GM21360 (cell line): Measurements from ENCODE around the gene NMNAT3.
A peak's percentile ranks its signal among the peaks of the same experiment; 100 is the strongest.

ENCODE experiments used
- ATAC-seq: cut with Tn5 transposase; IDR thresholded peaks from one replicate; pipeline ENCODE4 v1.9.1; 2021; ENCODE audit warnings: mild to moderate bottlenecking, moderate library complexity; ENCODE audit not compliant: unreplicated experiment

The NMNAT3 gene

DNA sequence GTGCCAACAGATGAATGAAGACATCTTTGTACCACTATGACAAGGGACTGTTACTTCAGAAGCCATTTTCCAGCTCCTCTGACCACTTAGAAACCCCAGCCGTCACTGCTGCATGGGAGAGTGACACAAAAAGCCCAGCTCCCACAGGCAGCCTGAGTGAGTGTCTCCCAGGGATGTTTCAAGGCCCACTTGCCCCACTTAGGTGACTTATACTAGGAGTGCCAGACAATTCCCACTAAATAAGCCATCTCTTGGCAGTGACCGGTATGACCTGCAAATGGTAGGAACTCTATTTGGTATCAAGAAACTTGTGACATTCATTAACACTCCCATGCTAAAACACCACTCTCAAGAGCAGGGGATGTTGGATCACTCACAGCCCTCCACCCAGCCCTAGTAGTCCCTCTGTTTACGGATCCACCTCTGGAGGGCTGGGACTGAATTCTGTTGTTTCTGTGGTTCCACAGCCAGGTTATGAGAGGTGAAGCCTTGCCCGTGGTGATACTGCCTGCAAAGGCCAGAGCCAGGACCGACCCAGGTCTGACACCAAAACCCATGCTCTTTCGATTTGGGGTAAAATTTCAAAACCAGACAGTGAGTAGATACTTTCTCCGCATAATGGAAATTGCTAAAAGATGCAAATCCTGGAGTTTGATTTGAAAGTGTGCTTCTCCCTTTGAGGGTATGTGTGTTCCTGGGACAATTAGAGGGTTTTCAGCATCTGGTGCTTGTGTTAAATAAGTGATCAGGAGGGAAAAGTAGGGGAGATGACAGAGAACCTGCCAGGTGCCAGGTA is 152.7 kb downstream of the NMNAT3 start:
- no peak for ATAC-seq

DNA sequence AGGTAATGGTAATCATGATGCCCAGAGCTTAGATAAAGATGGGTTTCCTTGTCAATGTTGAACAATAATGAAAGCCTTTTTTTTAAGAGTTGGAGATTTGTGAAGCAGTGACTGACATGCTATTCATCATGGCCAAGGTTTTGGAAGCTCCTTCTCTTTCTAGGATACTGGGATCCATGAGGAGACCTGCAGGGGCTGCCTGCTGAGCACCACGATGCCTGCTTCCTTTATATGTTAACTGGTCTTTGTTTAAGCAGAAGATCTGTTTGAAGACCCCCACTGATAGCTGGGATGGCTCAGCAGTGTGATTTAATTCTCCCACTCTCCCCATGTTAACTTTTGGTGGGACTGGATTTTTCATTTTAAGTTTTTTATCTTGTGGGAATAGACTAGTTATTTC is 154.1 kb downstream of the NMNAT3 start:
- no peak for ATAC-seq

DNA sequence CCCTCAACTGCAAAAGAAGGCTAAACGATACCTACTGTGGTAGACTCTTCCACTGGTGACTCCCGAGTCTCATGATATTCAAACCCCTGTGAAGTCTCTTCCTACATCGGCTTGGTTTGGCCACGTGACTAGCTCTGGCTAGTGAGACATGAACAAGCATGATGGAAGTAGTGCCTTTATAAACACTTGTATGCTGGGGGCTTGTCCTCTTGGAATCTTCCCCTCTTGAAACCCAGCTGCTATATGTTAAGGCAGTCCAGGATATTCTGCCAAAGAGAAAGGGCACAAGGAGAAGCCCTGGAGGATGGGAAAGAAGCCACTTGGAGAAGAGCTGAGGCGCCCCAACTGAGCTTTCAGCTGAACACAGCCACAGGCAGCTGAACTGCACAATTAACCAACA is 154.6 kb downstream of the NMNAT3 start:
- no peak for ATAC-seq

DNA sequence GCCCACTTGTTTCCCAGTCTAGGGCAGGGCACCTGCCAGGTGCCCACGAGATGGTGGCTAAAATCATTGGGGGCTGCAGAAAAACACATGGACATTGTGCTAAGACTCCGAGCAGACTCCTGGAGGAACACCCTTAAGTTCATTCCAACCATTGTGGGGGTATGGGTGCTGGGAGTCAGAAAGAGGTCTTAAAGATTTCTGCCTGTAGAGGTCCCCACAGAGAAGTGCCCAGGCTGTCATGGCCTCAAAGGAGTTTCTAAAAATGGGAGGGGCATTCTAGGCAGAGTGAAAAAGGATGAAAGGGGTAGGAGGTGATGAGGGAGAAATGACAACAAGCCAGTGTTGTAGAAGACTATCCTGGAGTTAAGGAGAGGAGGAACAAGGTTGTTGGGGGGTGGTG is 155.4 kb downstream of the NMNAT3 start:
- ATAC-seq, result no peak

DNA sequence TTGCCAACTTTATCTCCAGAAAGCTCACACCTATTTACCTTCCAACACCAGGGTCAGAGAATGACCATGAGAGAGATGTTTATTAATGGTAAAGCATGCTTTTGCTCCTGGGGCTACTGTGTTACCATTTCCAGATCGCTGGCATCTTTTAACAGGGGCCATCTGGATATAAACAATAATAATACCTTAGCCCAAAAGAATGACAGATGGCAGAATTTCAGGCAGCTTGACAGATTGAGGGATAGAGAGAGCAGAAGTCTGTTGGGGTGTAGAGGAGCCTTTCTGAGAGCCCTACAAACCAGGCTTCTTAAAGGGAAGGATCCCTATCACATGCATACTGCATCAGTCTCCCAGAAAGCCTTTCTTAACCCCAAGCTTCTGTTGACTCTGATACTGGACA is 156.0 kb downstream of the NMNAT3 start:
- ATAC-seq, result no peak

DNA sequence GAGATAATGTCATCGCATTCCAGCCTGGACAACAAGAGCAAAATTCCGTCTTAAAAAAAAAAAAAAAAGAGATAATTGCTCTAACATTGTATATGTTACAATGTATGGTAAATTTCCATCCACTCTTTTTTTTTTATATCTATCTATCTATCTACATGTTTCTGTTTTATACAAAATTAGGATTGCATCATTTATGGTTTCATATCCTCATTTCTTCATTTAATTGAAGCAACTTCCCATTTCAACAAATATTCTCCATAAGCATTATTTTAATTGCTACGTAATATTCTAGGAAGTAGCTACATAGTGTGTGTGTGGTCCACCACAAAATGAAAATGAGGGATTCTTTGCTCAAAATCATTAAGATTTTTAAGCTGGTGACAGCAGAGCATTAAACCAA is 156.6 kb downstream of the NMNAT3 start:
- no peak for ATAC-seq

DNA sequence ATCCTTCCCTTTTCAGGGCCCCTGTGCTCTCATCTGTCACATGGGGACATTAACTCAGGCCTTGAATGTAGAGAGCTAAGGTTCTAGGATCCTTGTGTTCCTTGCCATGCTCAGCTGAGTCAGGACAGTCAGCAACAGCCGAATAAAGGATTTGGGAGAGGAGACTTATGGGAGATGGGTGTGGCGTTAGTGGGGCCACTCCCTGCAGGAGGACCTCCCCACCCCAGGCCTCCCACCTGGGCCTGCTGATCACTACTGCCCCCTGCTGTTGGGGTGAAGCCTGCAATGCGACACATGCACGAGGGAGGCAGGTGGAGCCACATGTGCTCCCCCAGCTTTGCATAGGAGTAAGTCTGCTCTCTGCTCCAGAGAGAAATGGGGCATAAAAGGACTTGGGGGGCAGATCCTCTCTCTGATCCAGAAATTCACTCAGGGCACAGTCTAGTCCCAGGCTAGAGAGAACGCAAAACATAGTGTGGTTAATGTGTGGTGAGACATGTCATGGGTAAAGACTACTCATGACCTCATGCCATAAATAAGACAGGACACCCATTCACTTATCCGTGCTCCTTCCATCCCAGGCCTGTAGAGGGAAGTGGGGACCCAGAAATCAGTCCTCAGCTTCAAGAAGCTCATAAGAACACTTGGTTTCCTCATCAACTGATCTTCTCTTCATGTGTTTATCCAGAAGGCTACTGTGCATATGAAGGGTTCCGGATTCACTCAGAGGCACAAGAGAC is 157.6 kb downstream of the NMNAT3 start:
- ATAC-seq, result peak; percentile 52

DNA sequence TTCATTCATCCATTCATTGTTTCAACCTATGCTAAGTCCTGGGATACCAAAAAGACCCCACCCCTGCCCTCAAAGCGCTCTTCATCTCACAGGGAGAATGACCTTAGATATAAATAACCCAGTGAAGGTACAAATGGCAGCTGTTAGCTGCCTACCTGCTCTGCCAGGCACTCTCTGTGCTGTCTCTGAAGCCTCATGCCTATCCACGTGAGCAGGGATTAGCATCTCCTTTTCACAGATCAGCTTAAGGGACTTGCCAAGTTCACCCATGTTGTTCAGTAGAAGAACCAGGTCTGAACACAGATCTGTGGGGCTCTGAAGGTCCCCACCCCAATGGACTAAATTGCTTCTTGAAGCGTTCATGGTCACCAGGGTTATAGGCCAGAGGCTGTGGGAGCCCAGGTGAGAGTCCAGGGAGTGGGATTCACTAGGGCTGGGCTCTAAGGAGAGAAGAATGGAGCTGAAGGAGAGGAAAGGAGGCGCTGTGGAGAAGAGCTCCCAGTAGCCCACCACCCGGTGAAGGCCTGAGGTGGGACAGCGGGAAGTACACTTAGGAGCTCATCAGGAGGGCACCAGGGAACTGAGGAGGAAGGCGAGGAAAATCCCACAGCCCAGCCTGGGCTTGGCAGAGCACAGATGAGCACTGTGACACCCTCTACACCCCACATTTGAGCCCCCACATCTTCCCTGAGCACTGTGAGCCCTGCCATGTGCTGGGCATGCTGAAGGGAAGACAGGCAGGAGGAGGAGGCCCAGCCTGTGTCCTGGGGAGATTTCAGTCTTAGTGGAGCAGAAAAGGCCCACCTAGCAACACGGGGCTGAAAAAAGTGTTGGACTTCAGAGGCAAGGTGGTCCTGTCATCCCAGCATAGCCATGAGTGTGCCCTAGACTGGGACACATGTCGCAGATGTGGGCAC is 158.6 kb downstream of the NMNAT3 start:
- no peak for ATAC-seq

DNA sequence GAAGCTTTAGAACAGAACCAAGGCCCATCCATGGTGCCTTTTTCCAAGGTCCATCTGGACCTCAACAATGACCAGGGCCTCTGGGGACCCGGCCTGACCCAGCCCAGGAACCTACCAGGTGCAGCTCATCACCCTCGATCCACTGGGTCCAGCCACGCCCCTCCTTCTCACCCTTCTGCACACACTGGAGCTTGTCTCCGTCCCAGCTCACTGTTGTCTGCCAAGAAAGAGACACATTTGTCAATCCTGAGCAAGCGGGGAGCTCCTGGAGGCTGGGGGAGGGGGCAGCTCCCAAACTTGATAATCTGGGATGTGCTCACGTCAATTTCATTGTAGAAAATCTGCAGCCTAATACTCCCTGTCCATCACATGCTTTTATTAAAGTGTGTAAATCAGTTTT is 159.5 kb downstream of the NMNAT3 start:
- no peak for ATAC-seq

DNA sequence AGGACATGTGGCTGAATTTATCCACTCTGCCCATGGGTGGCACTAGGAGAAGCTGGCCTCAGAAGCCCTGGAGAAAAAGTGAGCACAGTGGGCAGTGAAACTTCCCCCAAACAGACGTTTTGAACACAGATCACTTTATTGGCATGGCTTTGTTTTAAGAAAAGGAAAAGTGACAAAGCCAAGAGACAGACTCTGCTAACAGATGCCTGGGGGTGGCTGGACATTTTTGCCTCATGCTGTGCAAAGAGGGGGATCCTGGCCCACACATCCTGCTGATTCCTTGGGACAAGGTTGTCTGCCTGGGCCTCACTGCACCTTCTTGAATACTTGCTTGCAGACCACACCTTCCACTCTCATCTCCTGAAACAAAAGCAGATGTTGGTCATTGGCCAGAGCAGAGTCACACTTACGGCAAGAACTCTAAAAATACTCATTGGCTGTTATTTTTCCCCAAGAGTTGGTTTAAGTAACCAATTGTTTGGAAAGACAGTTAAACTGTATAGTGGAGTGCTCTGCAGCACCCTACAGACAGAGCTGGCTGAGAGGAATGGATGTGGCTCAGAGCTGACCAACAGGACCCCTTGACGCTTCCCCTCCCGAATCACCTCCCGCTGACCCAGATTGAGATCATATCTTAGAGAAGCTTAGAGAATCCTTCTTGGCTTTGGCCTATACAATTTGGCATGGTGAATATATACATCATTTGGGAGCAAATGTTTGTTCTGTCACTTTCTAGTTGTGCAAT is 160.3 kb downstream of the NMNAT3 start:
- no peak for ATAC-seq

DNA sequence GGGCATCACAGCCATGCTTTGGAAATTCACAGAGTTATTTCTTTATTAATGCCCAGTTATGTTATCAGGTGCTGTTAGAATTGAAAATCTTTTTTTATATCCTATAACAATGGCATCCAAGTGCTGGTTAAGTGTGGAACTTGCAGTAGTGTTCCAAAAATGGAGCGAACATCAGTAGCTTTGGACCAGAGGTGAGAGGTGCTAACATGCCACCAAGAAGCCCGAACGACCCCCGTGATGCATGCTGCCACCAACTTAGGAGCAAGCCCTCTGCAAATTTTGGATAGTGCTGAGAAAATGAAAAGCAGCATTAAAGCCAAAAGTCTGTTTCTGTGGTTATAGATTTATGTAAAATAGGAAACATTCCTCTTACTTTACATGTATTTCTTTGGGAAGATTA is 163.0 kb downstream of the NMNAT3 start:
- no peak for ATAC-seq
